Activated effector memory CD4-positive, alpha-beta T cell treated with anti-CD3 and anti-CD28 coated beads, Interleukin-2, amount 50 U/mL, for 16 hours (primary cell): ENCODE results near the gene NDST4.
"Not testable (repeated sequence)": the region's sequence is repeated elsewhere in the genome, so short reads cannot be mapped to it uniquely, and the experiment has no call there.

Experiments
- DNase-seq: peaks from one replicate; pipeline ENCODE4 v3.0.0-alpha.2; 2020

The NDST4 gene

DNA sequence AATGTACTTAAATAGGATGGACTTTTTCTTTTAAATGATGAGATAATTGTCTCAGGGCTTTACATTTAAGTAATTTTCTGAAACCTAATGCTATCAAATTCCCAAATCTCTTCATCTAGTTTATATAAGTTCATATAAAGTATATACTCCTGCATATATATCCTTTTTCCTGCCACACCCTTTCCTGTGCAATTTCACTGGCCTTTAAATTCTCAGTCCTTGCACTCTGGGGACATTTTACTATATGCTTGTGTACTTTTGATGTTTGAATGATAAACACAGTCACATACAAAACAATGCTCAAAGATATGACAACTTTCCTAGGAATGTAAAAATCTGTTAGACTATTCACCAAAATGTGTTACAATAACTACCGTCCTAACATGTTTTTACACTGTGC is 60.1 kb downstream of the NDST4 start:
- DNase-seq = no peak

DNA sequence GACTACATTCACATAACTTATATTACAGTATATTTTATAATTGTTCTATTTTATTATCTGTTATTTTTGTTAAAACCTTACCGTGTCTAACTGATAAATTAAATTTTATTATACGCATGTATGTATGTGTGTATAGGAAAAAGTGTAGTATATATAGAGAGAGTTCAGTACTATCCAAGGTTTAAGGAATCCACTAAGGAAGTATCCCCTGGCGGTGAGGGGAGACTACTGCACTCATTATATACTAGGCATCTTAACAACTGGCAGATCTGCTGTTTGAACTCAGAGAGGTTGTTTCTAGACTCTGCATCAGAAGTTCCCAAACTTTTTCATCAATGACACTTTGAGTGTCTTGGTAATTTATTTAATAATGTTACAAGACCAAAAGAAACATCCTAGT is 70.9 kb downstream of the NDST4 start:
- no peak for DNase-seq

DNA sequence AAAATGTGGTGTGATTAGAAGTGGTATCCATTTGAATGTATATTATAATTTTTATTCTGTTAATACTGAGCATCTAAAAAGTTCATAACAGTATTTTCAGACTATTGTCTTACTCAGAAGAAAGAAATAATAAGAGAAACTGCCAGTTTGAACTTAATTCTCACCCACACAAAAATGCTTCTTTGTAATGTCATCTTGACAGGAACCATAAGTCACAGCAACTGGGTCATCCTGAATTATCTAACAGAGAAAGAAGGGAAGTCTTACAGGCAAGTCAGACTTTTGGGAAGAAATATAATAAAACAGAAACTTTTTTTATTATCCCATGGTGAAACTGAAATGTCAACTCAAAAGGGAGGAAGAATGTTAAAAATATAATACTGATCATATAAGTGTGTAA is 83.1 kb downstream of the NDST4 start:
- DNase-seq = no peak

DNA sequence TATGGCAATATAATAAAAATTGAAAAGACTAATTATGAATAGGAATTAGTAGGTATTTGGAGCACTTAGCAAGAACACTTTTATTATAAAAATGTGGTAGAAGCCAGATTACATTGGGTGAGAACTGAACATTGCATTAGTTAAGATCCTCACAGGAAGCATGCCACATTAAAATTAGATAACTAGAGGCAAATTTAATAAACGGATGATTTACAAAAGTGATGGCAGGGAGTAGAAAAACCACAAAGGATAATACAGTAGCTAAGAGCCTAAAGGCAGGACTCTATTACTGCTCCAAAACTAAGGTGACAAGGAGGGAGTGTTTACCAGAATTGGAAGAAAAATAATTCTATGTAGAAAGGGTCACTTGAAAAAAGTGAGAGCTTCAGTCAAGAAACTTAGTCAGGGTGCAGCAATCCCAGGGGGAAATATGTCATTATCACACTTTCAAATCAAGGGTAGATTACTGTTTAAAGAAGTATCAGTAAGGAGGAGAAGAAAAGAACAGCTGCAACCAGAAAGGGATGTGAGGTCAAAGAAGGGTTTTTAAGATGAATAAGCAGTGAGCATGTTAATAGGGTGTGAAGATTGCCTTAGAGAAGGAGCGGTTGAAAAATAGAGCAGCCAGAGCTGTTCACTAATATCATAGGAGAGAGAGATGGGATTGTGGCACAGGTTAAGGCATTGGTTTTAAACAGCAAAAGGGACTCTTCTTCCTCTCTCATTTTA is 84.6 kb downstream of the NDST4 start:
- no peak for DNase-seq

DNA sequence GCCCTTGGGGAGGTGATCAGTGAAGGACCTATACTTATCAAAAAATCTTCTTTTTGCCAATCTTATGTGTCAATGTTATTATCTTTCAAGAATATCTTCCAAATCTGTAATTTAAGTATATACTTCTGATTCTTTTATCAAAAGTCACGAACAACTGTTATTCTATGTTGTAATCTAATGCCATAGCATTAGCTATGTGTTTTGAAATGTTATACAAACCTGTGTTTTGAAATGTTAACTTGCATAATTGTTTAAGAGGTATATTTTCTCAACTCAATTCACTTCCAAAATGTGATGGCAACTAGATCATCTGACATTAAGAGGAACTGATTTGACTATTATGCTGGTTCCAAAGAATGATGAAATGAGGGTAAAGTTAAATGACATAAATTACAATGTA is 113.5 kb downstream of the NDST4 start:
- no peak for DNase-seq

DNA sequence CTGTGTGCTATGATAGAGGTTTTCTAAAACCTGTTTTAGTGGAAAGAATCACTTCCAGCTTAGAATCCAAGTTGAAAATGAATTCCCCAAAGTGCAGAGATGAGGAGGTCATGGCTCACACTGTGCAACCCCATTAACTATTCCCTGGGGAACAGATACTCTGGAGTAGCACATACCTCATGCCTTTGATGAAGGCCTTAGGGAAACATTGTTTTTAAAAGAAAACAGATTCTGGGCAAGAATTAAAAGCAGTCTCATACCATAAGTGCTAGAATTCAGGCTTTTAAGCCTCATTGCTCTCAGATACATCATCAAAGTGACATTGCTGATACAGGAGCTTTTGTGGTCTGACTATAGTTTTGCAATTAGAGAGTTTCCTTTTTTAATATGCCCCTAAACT is 115.1 kb downstream of the NDST4 start:
- DNase-seq = no peak

DNA sequence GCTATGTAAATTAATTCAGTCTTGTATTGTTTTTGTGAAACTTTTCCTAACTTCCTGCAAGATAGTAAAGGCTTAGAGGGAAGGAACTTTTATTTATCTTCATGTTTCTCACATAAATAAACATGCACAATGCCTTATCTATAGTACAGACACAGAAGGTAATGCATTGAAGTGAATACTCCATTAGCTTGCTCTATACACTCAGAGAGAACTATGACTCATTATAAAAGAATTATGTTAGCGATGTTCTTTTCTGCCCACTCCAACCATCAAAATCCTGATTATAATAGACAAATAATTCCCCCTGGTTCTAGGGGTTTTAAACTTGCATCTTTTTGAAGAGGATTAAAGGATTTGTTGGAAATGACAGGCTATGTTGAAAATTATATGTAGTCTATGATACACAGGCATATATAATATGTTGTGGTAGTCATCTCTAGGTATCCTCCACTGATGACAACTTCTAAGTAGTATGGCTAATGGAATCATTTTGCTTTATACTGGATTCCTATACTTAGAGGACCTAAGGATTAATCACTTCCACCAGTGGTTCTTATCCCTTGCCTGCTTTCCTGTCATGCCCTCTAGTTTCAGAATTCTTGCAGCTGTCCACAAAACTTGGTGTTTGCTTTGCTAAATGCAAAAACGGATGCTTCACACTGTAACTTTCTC is 115.7 kb downstream of the NDST4 start:
- no peak for DNase-seq

DNA sequence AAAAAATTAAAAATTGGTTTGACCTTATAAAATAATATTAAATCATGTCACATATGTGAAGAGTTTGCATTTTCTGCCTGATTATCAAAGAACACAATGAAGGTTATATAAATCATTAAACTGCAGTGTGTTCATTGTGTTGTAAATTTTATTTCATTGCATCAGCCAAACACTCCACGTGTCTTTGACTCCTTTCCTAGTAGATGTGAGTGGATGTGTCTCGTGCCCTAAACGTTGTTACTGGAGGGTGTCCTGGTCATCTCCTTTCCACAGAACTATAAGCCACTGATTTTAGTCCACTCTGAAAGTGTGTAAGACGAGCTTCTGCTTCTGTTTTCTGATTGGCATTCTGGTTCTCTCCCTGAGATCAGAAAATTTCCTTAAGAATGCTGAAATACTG is 127.3 kb downstream of the NDST4 start:
- no peak for DNase-seq

DNA sequence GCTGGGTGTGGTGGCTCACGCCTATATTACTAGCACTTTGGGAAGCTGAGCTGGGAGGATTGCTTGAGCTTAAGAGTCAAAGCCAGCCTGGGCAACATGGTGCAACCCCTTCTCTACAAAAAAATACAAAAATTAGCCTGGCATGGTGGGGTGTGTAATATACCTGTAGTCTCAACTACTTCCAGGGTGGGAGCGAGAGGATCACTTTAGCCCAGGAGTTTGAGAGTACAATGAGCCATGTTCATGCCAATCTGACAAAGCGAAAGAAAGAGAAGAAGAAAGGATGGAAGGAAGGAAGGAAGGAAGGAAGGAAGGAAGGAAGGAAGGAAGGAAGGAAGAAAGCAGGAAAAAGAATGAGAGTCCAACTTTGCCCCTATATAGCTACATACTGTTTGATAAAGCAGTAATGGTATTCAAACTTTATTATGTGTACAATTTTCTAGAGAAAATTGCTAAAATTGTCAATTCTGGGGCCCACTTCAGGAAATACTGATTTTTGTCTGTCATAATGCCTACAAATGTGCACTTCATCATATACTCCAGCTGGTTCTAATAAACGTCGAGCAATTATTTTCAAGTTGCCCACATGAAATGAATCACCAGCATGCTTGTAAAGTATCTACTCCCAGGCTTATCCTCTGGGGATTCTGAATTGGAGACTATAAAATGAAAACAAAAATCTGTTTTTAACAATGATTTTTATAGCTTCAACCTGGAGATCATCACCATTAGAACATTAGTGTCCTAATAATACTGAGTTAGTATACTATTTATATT is 132.3 kb downstream of the NDST4 start:
- DNase-seq = no peak

DNA sequence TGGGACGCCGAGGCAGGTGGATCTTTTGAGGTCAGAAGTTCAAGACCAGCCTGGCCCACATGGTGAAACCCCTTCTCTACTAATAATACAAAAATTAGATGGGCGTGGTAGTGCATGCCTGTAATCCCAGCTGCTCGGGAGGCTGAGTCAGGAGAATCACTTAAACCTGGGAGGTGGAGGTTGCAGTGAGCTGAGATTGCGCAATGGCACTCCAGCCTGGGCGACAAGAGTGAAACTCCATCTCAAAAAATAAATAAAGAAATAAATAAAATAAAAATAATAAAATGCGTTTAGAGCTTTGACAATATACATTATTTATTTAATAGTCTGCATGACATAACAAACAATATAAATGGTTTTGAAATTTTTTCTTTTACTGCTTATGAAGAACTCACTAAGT is 133.0 kb downstream of the NDST4 start:
- DNase-seq = not testable (repeated sequence)

DNA sequence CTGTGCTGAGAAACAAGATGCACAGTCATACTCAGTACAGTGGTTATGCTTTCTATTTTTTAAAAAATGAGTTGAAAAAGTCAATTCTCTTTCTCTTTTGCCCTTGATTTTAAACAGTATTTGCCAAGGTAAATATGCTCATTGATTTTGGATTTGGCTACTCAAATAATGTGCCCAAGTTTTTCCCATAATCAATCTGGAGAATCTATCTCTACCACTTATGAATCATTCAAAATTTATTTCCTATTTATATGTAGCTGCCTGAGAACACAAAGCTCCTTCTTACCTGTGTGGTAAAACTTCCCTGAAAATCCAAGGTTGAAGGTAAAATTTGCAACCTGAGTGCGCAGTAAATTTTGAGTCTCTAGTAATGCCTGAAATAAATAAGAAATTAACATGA is 136.5 kb downstream of the NDST4 start:
- DNase-seq = no peak

DNA sequence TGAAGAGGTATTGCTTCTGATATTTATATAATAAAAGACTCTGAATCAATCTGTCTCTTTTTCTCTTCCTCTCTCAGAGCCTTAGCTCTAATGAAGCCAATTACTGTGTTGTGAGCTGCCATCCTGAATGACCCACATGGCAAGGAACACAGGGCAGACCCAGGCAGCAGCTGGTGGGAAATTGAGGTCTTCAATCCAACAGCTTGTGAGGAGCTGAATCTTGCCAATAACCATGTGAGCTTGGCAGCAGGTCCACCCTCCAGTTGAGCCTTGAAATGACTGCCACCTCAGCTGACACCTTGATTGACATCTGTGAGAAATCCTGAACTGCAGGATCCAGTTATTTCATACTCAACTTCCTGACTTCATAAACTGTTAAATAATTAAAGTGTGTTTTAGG is 149.4 kb downstream of the NDST4 start:
- no peak for DNase-seq

DNA sequence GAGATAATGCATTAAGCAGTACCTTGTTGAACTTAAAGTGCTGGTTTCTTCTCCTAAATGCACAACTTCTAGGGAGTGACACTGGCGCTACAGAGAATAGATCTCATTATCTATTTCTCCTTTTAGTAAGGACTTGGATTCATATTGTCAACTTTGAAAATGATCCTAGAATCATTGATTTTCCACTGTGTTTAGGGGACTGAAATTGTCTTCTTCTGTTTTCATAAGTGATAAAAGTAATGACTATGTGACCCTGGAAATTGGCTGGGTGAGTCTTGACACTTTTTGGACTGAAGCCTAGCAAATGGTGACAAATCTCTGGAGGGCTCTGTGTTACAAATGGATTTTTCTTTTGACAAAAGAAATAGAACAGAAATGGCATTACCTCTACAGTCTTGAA is 167.8 kb downstream of the NDST4 start:
- DNase-seq = no peak

DNA sequence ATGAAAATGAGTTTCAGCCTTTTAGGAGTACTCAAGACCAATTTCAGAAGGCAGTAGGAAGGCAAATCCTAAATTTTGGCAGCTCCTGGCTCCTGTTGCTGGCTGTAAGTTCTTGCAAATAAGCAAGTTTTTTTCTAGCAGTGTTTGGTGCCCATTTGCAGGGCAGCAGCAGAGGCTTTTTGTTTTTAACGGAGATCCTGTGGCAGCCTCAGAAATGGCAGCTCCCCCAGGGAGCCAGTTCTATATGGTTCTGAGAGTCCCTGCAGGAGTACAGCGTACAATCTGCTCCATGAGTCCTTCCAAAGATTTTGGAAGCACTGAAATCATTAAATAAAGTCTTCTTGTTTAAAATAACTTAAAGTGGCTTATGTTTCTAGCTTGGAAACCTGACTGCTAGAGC is 171.9 kb downstream of the NDST4 start:
- DNase-seq = no peak

DNA sequence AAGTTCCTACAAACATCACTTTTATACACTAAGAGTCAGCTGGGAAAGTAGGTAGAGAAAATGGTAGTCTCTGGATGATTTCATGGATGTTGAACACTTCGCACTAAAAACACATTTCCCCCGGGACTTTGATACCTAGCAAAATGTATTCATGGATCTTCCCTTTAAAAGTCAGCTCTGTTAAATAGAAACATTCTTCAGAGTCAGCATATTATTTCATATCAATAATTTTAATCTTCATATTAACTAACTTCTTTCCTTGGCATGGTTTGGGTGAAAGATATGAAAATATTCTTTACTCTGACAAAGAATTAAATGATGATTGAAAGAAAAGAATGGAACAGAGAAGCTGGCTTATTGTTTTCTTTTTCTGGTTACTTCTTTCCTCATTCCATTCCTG is 185.5 kb downstream of the NDST4 start:
- no peak for DNase-seq

DNA sequence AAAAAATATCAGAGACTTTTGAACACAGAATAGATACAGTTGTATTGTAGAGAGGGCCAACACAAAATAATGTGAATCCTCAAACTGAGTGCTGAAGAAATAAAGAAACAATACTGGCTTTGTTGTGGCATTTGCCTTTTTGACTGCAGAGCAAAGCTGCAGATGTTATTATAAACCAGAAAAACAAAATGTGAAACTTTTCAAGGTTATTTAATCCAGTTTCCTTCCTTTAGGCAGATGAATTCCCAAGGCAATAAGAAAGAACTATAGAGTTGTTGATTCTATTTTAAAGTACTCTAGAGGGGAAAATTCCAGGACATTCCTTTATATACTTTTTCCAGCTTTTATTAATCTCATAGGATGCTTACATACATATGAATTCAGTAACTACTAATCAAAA is 186.8 kb downstream of the NDST4 start:
- no peak for DNase-seq

DNA sequence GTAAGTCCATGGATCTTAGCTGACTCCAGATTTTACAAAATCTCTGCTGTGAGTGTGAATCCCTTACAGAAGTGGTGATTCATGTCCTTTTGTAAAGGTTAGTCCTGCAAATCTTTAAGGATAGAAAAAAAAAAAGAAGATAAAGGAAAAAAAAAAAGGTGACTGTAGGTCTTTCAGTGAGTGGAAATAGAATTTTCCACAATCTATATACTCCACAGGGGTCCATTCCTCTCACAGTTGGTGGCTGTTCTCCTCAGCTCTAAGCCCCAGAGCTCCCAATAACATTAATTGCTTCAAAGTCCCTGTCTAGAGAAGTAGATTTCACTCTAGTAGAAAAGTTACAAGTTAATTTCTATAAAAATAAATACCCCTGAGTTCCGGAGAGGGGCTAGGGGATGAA is 189.1 kb downstream of the NDST4 start:
- DNase-seq = no peak

DNA sequence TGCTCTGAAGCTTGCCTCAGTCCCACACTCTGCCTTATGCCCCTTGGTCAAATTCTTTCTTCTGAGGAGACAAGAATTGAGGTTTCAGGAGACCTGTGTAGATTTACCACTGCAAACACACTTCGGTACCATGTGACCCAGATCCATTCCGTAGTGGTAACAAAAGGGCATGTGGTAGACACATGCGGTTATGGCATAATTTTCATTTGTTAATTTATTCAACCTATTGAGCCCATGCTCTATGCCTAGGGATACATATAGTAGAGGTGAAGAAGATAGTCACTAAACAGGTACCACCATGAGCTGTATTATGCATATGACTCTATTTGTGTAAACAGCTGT is 190.9 kb downstream of the NDST4 start:
- no peak for DNase-seq

DNA sequence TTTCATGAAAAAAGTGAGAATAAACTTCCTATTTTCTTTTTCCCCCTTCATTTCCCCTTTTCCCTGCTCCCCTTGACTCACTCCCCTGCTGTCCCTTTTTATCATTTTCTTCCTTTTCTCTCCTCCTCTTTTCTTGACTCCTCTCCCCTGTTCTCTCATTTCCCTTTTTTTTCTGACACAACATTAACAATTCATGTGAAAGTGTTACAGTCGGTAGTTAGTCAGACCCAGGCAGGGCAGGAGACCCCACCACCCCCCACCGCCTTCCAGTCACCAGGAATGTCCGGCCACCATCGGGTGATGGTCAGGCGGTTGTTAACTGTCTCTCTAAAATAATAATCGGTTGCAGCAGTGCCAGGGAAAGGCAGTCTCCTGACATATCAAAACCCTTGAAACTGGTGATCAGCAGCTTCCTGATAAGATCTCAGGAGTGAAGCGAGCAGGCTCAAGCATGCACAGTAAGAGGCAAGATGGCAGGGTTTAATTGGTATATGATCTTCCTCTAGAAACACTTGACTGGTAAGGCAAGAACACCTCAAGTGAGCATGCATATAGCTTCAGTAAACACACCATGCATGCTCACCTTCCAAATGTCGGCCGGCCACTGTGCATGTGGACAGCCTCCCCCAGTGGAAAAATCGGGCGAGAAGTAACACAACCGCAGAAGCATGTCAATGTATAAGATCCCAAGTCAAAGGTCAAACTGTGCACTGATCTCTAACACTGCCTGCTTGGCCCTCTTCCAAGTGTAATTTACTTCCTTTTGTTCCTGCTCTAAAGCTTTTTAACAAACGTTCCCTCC is 191.4 kb downstream of the NDST4 start:
- DNase-seq = no peak

DNA sequence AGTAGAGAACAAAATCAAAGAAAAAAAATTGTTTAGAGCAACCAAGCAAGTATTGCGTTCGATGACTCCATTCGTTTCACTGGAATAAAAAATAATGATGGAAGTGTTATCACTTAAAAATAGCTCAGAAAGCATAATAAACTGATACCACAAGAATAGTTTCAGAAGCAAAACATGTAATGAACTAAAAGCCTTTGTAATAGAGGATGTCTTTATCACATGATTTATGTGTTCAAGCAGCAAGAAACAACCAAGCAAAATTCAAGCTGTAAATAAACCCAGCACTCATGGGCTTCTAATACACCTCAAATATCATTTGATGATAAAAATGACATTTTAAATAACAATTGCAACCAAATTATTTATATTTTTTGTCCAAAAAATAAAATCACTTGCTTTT is 192.2 kb downstream of the NDST4 start:
- no peak for DNase-seq

DNA sequence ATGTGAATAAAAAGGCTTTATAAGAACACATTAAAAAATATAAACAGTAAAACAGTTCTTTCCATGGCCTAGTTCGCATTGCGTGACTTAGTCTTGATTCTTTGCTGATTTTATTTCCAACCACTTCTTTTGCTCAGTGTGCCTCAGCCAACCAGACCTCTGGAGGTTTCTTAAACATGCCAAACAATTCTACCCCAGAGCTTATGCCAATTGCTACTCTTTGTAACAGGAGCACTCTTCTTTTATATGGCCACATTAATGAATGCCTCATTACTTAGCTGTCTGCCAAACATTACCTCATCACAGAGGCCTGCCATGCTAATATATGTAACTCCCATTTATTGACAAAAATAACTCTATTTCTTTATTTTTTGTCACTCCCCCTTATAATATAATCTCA is 202.3 kb downstream of the NDST4 start:
- no peak for DNase-seq

DNA sequence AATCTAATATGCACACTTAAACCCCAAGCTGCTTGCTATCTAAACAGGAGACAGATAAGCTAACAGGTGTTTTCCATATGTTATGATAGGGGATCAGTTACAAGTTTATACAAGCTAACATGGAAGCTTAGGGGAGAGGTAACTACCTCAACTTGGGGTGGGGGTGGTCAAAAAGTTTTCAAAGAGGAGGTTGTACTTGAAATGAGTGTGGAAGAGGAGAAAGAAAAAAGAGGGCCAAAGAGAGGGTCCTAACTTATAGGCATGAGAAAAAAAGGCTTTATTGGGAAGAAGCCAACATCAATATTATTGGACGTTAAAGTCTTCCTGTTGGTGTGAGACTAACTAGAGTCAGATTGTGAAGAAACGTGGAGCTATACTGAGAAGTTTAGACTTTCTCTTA is 205.9 kb downstream of the NDST4 start:
- no peak for DNase-seq

DNA sequence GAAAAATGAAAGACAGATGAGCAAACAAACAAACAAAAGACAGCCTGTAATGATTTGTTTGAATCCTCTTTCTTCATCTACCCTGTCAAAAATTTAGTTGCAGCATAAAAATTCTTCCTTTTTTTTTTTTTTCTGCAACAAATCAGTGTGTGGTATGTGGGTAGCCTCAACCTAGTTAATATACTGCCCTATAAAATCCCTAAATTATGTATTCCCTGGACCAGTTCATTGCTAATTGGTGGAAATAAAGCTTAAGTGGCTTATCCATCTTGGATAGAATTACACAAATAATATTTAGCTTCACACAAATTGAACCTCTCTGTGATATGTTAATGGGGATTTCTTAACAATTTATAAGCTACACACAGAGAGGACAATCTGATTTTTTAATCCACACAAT is 208.4 kb downstream of the NDST4 start:
- DNase-seq = no peak

DNA sequence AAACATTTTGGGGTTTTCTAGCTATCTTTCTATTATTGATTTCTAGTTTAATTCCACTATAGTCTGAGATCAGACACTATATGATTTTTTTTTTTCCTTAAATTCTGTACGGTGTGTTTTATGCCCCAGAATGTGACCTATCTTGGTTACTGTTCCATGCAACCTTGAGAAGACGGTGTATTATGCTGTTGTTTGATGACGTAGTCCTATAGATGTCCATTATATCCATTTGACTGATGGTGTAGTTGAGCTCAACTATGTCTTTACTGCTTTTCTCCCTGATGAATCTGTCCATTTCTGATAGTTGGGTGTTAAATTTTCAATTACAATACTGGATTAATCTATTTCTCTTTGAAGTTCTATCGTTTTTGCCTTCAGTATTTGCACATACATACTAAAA is 212.5 kb downstream of the NDST4 start:
- no peak for DNase-seq
